Suprapubic skin (tissue), 3 donors: Measurements from ENCODE around the gene PCDHGA3.

Experiments
- POLR2A ChIP-seq, 2 donors: fragments of 450-650 bp; IDR thresholded peaks; one replicate each; pipeline ENCODE4 v1.6.1; 2017; ENCODE audit warnings: antibody characterized with exemption in 2 of 2, mild to moderate bottlenecking in 2 of 2, moderate library complexity in 2 of 2
- TF ChIP-seq, protein P1 (sequence below), 2 donors: fragments of 200-600 bp in 1 of 2; fragments of 450-650 bp in 1 of 2; sonication (generic) in 1 of 2; IDR thresholded peaks; one replicate each; pipeline ENCODE4 v1.5.1; 2016 to 2019; ENCODE audit warnings: antibody characterized with exemption in 2 of 2, mild to moderate bottlenecking in 1 of 2, moderate library complexity in 1 of 2

DNA sequence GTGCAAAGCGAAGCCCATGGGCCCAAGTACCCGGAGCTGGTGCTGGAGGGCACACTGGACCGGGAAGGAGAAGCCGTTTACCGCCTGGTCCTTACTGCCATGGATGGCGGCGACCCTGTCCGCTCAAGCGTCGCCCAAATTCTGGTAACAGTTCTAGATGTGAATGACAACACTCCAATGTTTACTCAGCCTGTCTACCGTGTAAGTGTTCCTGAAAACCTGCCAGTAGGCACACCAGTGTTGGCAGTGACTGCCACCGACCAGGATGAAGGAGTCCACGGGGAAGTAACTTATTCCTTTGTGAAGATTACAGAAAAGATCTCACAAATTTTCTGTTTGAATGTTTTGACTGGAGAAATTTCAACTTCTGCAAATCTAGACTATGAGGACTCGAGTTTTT lies 31.0 kb downstream of the PCDHGA3 start:
- TF ChIP-seq POLR2A (IDR thresholded peaks at IDR 0.05) = no peak
- TF ChIP-seq, protein P1, sequence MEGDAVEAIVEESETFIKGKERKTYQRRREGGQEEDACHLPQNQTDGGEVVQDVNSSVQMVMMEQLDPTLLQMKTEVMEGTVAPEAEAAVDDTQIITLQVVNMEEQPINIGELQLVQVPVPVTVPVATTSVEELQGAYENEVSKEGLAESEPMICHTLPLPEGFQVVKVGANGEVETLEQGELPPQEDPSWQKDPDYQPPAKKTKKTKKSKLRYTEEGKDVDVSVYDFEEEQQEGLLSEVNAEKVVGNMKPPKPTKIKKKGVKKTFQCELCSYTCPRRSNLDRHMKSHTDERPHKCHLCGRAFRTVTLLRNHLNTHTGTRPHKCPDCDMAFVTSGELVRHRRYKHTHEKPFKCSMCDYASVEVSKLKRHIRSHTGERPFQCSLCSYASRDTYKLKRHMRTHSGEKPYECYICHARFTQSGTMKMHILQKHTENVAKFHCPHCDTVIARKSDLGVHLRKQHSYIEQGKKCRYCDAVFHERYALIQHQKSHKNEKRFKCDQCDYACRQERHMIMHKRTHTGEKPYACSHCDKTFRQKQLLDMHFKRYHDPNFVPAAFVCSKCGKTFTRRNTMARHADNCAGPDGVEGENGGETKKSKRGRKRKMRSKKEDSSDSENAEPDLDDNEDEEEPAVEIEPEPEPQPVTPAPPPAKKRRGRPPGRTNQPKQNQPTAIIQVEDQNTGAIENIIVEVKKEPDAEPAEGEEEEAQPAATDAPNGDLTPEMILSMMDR (IDR thresholded peaks at IDR 0.05) = no peak
